Adrenal gland (tissue), 5 donors: ENCODE data around the gene THBD.

Experiments
- POLR2A ChIP-seq, 2 donors: fragments of 450-650 bp; IDR thresholded peaks; one replicate each; pipeline ENCODE4 v1.6.1; 2017; ENCODE audit warnings: antibody characterized with exemption in 2 of 2, mild to moderate bottlenecking in 2 of 2, moderate library complexity in 1 of 2
- TF ChIP-seq, protein P1 (sequence below), 6 experiments: fragments of 450-650 bp in 4 of 6; fragments of 200-600 bp in 2 of 6; sonication (generic) in 1 of 6; IDR thresholded peaks; 1 replicate in 5 of 6; 2 replicates in 1 of 6; pipeline versions ENCODE4 v1.5.1 to v1.8.0; 2016 to 2021; ENCODE audit warnings: antibody characterized with exemption in 6 of 6, mild to moderate bottlenecking in 2 of 6, moderate library complexity in 1 of 6
- donor health status: DM: no; HTN: no; CAD: no.

DNA sequence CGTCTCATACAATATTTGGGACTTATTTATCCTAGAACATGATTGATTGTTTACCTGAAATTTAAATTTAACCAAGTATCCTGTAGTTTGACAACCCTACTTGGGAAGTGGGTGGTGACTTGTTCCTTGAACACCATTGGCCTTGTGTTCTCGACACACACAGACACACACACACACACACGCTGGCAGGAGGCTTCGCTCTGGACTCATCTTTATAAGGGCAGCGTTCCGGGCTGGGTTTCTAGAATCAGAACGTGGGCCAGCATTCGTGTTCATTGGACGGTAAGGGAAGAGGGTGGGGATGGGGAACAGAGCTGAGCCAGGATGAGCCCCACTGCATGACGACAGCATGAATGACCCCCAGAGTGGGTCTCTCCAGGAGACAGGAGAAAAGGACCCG lies 30.5 kb downstream of the THBD start:
- TF ChIP-seq, protein P1, sequence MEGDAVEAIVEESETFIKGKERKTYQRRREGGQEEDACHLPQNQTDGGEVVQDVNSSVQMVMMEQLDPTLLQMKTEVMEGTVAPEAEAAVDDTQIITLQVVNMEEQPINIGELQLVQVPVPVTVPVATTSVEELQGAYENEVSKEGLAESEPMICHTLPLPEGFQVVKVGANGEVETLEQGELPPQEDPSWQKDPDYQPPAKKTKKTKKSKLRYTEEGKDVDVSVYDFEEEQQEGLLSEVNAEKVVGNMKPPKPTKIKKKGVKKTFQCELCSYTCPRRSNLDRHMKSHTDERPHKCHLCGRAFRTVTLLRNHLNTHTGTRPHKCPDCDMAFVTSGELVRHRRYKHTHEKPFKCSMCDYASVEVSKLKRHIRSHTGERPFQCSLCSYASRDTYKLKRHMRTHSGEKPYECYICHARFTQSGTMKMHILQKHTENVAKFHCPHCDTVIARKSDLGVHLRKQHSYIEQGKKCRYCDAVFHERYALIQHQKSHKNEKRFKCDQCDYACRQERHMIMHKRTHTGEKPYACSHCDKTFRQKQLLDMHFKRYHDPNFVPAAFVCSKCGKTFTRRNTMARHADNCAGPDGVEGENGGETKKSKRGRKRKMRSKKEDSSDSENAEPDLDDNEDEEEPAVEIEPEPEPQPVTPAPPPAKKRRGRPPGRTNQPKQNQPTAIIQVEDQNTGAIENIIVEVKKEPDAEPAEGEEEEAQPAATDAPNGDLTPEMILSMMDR (IDR thresholded peaks at IDR 0.05) = no peak
- no peak for TF ChIP-seq POLR2A (IDR thresholded peaks at IDR 0.05)
